GM13977 (cell line): ENCODE results near the gene LRMDA.

Experiments used
- DNase-seq: peaks from one replicate; pipeline ENCODE4 v3.0.0; 2012; ENCODE audit warnings: low spot score
- in situ Hi-C: fragments of 300-500 bp; cut with MboI; formaldehyde crosslinking; loops from one replicate; pipeline ENCODE4 v1.12.0; 2022; ENCODE audit warnings: low sequenced_read_pairs, low pct_unique_long_range_greater_than_20kb, mixed read lengths, inconsistent platforms; ENCODE audit not compliant: unreplicated experiment
- TF ChIP-seq, protein P1 (sequence below): IDR thresholded peaks from 2 replicates; pipeline ENCODE4 v1.5.1; 2012; ENCODE audit warnings: mild to moderate bottlenecking, control low read depth; ENCODE audit not compliant: insufficient read depth; ENCODE audit errors: extremely low read depth, missing control alignments

The LRMDA gene

DNA sequence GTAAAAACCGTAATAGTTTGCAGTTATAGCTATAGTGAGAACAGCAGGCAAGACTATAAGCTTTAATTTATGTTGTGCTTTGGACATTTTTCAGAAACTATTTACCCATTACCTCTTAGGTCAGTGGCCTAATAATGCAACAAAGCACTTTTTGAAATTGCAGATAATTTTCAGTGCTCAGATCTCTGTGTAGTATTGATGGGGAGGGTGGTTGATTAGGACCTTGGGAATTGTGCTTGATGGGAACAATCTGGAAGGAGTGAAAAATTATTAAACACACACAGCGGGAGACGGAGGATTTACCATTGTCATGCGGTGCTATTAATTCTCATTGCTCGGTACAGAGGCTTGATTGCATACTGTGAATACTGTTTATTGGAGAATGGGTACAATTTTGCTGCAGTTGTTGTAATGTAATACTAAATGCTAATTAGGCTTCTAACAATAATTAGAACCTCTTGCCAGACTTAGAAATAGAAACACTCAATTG lies 304.8 kb downstream of the LRMDA start:
- in situ Hi-C loops: no loop called here
- no peak for DNase-seq
- TF ChIP-seq, protein P1, sequence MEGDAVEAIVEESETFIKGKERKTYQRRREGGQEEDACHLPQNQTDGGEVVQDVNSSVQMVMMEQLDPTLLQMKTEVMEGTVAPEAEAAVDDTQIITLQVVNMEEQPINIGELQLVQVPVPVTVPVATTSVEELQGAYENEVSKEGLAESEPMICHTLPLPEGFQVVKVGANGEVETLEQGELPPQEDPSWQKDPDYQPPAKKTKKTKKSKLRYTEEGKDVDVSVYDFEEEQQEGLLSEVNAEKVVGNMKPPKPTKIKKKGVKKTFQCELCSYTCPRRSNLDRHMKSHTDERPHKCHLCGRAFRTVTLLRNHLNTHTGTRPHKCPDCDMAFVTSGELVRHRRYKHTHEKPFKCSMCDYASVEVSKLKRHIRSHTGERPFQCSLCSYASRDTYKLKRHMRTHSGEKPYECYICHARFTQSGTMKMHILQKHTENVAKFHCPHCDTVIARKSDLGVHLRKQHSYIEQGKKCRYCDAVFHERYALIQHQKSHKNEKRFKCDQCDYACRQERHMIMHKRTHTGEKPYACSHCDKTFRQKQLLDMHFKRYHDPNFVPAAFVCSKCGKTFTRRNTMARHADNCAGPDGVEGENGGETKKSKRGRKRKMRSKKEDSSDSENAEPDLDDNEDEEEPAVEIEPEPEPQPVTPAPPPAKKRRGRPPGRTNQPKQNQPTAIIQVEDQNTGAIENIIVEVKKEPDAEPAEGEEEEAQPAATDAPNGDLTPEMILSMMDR: no peak

DNA sequence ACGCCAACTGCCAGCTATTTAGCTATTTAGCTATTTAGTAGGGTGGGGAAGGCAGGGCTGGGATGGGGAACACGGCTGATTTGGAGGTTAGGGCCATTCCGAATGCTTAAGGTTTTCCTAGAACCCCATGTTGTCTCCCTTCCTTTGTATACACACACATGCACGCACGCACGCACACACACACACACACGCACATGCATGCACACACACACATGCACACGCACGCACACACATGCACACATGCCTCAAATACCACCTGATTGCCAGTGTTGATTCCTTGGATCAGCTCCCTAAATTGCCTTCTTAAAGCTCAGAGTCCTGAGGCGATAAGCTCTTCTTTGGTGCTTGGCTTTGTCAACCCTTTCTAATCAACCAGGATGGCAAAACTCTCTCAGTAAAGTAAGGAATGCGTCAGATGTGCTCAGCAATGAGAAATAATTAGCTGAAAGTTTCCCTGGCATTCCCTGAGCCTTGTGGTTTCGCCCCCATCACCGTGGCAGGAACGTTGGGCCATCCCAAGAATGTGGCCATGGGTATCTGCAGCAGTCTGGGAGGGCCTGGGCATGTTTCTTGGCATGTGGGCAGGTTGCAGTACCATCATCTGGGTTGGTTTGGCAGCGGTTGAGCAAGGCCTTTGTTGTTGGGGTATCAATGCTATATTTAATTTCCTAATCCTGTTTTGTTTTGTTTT lies 305.6 kb downstream of the LRMDA start:
- no peak for DNase-seq
- in situ Hi-C loops: no loop called here
- TF ChIP-seq, protein P1: no peak

DNA sequence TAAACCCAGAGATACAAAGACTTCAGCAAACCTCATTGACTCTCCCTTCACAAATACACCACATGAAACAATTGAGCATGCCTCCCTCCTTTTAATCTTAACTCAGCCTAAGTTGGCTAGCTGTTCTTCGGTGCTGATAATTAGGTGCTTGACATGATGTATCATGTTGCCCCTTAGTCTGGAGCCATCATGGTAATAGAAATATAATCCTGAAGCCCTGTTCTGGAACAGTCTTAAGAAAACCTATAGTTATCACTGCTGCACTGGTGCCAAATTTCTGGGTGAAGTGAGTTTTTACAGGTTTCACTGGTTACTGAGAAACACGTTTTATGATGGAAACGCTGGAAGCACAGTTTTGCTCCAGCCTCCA lies 306.1 kb downstream of the LRMDA start:
- no peak for DNase-seq
- TF ChIP-seq, protein P1: no peak
- in situ Hi-C loops: no loop called here

DNA sequence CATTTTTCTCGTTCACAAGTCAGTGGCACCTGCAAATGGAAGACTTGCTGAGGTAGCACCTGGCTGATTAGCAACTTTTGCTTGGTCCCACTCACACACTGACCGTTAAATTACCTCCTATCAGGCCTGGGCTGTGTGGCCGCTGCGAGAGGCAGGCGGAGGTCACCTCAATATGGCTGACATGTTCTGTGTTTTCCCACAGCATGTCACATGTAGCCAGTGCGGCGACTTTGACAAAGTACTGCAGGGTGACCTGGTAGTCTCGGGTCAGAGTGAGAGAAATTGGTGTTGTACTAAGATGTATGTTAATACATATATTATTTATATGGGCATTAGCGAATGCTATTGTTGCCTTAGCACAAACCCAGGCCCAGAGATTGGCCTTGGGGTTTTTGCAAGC lies 307.5 kb downstream of the LRMDA start:
- TF ChIP-seq, protein P1: no peak
- in situ Hi-C loops: no loop called here
- no peak for DNase-seq

DNA sequence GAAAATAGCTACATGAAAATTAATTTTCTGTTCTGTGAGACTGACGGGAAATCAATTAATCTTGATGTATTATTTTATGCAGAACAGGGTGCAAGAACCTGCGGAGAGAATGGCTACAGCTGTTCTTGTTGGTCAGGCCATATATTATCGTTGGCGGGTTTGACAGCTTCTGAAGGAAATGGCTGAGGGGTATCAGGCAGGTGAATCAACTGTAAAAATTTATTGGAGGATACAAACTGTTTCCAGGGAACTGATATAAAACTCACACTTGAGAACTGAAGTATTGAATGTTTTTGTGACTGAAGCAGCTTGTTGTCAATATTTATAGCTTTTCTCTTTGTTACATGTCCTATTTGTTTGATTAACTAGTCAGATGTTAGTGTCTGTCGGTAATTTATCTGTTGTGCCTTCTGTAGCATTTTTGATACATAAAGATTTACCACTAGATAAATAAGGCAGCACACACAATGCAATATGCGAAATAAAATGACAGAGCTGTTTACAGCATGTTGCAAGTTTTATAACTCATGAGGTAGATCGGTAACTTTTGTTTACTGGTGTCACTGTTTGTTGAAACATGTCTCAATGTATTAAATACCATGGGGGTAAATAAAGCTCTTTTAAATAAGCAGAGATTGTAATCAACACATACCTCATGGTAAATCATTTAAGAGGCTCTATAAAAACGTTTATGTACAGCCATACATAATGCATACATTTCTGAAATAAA lies 308.2 kb downstream of the LRMDA start:
- DNase-seq: no peak
- in situ Hi-C loops: no loop called here
- TF ChIP-seq, protein P1: no peak

DNA sequence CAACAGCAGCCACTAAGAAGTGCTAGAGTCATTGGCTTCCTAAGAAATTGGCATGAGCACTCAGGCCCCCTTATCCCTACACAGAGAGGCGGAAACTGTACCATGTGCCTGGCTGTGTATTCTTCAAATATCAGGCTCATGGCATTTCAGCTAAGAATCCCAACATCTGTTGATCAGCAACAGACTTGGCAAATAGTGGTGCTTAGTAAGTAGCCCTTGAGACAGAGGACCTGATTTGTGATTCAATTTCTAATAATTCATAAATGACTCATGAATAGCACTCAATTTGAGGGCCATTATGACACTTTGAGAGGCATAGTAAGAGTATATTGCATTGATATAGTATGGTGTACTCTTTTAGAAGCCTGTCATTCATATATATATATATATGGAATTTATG lies 309.1 kb downstream of the LRMDA start:
- TF ChIP-seq, protein P1: no peak
- DNase-seq: no peak
- in situ Hi-C loops: no loop called here
